GM12873 (cell line): Measurements from ENCODE around the gene MLLT1.

Source experiments
- TF ChIP-seq, protein P1 (sequence below): IDR thresholded peaks from 2 replicates; pipeline ENCODE4 v1.5.1; 2012; ENCODE audit warnings: low read depth, mild to moderate bottlenecking, moderate library complexity, low read length, control low read depth; ENCODE audit not compliant: insufficient read depth; ENCODE audit errors: missing control alignments

The MLLT1 gene, protein sequence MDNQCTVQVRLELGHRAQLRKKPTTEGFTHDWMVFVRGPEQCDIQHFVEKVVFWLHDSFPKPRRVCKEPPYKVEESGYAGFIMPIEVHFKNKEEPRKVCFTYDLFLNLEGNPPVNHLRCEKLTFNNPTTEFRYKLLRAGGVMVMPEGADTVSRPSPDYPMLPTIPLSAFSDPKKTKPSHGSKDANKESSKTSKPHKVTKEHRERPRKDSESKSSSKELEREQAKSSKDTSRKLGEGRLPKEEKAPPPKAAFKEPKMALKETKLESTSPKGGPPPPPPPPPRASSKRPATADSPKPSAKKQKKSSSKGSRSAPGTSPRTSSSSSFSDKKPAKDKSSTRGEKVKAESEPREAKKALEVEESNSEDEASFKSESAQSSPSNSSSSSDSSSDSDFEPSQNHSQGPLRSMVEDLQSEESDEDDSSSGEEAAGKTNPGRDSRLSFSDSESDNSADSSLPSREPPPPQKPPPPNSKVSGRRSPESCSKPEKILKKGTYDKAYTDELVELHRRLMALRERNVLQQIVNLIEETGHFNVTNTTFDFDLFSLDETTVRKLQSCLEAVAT

DNA sequence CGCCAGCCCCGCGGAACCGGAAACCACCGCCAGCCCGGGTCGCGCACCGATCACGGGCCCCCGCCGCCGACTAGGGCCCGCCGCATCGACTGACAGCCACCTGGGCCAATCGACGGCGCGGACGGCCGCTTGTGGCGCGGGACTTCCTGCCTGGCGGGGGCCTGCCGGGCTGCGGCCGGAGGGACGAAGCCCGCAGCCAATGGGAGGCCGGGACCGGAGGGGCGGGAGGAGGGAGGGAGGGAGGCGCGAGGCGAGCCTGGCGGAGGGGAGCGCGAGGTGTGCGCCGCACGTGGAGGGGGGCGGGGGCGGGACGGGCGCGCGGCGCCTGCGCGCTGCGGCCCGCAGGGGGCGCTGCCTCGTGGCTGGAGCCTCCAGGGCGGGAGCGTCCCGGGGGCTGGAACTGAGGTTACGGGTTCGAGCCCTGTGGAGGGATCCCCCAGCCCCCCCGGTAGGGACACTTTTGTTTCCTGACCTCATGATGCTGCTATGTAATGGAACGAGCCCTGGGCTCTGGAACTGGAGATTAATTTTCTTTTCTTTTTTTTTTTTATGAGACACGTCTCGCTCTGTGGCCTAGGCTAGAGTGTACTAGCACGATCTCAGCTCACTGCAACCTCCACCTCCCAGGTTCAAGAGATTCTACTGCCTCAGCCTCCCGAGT, at the start of gene MLLT1:
MLLT1 (minus strand) TSS at position 45 of the 661 bp plus-strand sequence. CDS start 191 bp downstream, outside the sequence.
- TF ChIP-seq, protein P1, sequence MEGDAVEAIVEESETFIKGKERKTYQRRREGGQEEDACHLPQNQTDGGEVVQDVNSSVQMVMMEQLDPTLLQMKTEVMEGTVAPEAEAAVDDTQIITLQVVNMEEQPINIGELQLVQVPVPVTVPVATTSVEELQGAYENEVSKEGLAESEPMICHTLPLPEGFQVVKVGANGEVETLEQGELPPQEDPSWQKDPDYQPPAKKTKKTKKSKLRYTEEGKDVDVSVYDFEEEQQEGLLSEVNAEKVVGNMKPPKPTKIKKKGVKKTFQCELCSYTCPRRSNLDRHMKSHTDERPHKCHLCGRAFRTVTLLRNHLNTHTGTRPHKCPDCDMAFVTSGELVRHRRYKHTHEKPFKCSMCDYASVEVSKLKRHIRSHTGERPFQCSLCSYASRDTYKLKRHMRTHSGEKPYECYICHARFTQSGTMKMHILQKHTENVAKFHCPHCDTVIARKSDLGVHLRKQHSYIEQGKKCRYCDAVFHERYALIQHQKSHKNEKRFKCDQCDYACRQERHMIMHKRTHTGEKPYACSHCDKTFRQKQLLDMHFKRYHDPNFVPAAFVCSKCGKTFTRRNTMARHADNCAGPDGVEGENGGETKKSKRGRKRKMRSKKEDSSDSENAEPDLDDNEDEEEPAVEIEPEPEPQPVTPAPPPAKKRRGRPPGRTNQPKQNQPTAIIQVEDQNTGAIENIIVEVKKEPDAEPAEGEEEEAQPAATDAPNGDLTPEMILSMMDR = peak; percentile 79

DNA sequence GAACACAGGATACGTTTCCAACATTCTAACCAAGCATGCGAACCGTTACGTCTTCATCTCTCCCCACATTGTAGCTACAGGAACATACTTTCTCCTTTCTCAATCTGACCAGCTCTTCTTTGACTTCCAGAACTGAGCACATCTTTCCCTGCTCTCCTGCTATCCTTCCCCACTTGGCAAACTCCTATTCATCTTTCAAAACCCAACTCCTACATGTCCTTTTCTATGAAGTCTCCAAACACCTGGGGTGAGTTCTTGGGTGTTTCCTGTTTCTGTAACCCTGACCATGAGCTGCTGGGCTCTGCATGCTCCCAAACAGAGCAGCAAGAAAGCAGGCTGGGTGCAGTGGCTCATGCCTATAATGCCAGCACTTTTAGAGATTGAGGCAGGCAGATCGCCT, 47.0 kb upstream of the MLLT1 start:
- TF ChIP-seq, protein P1 = no peak

DNA sequence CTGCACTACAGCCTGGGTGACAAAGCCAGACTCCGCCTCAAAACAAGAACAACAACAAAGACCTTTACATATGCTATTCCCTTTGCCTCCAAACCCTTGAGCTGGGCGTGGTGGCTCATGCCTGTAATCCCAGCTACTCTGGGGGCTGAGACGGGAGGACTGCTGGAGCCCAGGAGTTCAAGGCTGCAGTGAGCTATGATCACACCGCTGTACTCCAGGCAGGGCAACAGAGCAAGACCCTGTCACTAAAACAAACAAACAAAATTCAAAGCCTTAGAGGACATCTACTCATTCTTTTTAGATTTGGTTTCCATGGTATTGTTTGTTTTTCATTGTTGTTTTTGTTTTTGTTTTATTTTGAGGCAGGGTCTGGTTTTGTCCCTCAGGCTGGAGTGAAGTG, 45.8 kb upstream of the MLLT1 start:
- TF ChIP-seq, protein P1 = no peak

DNA sequence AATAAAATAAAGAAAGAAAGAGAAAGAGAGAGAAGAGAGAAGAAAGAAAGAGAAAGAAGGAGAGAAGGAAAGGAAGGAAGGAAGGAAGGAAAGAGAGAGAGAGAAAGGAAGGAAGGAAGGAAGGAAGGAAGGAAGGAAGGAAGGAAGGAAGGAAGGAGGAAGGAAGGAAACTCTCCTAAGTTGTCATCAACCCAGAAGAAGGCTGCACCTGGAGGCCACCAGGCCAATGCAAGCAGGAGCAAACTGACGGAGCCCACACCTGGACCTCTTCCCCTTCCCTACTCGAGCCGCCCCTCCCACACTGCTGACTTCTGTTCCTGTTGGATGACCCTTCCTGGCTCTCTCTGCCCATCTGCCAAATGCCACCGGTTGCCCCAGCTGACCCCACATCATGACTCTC, 45.0 kb upstream of the MLLT1 start:
- TF ChIP-seq, protein P1 = no peak

DNA sequence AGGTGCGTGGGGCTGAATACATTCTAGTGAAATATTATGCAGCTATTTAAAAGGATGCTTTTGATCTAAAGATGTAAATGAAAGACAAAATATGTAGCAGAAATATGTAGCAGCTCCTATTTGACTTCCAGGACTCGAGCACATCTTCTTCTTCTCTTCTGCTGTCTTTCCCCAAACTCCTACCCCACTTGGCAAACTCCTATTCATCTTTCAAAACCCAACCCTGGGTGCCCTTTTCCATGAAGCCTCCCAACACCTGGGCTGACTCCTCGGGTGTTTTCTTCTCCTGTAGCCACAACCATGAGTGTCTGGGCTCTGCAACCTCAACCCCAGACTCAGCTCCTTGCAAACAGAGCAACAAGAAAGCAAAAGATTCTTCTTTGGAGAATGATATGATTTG, 42.5 kb upstream of the MLLT1 start:
- TF ChIP-seq, protein P1 = no peak

DNA sequence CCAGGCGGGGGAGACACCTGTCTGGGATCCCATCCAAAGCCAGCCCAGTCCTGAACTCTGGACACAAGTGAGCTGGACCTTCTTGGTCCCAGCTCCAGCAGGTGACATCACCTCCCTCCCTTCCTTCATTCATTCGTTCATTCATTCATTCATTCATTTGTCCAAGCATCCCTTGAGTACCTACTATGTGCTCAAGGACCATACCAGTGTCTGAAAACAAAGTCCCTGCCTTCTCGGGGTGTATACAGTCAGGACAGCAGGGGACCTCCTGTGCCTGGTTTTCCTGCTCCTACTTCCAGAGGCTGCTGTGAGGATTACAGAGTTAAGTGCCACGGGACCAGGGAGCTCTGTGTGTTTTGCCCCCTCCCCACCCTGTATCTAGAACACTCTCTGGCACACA, 39.6 kb upstream of the MLLT1 start:
- TF ChIP-seq, protein P1 = no peak

DNA sequence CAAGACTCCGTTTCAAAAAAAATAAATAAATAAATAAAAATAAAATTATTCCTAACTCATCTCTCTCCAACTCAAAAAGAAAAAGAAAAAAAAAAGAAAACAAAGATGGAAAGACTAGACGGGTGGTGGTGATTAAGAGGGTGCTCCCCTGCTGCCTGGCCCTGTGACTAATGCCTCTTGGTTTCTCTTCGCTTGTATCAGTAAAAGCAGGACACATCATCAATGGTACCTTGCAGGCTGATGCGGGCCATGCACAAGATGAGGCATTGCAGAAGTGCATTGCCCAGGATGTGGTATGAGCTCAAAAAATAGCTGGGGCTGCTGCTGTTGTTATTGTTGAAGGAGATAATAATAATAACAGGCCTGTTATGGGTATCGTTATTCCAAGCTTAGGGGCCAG, 39.0 kb upstream of the MLLT1 start:
- TF ChIP-seq, protein P1 = no peak
